ENCODE data around the gene GDPD5.

The GDPD5 gene

DNA sequence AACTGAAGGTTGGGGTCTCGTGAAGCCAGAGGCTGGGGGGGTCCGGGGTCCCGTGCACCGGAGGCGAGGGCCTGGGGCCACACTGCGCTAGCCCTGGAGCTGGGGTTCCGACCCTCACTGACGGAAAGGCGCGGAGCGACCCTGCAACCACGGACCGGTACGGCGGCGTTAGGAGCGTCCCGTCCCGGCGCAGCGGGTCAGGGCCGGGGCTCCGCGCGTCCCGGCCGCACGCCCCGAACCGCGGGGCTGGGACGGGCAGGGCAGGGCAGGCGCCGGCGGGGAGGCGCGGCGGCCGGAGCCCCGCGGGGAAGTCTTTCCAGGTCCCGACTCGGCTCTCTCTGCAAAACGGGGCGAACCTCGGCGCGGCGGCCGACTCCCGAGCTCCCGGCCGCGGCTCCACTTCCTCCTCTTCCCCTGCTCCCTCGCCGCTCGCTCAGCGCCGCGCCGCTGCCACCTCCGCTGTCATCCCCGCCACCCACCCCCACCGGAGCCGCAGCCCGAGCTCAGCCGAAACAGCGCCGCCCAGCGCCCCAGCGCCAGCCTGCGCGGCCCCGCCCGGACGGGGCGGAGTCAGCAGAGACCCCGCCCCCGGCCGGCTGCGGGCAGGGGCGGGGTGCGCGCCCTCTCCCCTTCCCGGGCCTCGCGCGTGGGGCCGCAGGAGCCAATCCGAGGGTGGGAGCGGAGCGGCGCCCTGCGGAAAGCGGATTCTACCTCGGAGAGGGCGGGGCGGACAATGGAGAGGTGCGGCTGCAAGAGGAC lies at the start of gene GDPD5:
TSS of gene GDPD5 (minus strand) at position 509 of the 759 bp plus-strand sequence. CDS start 48,206 bp downstream, outside the sequence.
- peak; percentile 87 to 91 for DNase-seq

- no peak for DNase-seq
These were observed 49.2 kb upstream of the GDPD5 start for GRCh38 chr11:75574698-75575602.

DNA sequence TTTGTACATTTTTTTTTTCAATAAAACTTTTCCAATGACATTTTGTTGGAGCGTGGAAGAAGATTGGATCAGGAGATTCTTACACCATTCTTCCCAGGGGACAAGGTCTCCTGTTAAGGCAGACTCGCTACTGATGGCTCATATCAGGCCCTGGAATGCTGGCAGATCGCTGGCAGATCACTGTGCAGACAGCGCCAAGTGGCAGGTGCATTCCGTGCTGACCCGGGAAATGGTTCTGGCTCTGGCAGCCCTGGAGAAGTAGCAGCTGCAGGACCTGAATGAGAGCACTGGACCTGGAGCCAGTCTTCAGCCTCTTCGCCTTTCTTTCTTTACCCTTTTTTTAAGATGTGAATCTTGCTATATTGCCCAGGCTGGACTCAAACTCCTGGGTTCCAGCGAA lies 47.0 kb upstream of the GDPD5 start:
- no peak for DNase-seq

DNA sequence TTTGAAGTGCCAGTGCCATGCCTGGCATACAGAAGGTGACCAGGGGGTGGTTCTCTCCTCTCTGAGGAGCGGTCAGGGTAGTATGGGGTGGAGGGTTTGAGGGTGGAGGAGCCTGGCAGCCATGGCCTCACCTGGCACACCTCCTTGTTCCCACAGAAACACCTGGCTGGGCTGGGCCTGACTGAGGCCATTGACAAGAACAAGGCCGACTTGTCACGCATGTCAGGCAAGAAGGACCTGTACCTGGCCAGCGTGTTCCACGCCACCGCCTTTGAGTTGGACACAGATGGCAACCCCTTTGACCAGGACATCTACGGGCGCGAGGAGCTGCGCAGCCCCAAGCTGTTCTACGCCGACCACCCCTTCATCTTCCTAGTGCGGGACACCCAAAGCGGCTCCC lies 45.9 kb upstream of the GDPD5 start:
- DNase-seq = no peak

- DNase-seq = no peak
These were observed 44.9 kb upstream of the GDPD5 start for GRCh38 chr11:75570559-75571139.

DNA sequence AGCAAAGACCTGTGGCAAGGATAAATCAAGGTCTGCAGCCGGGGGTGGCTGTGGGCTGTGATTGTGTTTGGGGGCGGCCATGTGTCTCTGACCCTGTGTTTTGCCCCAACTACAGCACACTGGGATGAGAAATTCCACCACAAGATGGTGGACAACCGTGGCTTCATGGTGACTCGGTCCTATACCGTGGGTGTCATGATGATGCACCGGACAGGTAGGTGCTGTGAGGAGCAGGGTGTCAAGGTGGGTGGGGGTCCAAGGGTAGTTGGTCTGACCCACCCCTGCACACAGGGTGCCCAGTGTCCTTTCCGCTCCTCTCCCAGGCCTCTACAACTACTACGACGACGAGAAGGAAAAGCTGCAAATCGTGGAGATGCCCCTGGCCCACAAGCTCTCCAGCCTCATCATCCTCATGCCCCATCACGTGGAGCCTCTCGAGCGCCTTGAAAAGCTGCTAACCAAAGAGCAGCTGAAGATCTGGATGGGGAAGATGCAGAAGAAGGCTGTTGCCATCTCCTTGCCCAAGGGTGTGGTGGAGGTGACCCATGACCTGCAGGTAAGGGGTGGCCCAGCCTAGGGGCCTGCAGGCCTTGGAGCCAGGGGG lies 43.0 kb upstream of the GDPD5 start:
- no peak for DNase-seq

- DNase-seq = no peak
These were observed 42.2 kb upstream of the GDPD5 start for GRCh38 chr11:75567971-75568370.

GRCh38 chr11:75566763-75567279 lies 41.1 kb upstream of the GDPD5 start:
- no peak for DNase-seq

DNA sequence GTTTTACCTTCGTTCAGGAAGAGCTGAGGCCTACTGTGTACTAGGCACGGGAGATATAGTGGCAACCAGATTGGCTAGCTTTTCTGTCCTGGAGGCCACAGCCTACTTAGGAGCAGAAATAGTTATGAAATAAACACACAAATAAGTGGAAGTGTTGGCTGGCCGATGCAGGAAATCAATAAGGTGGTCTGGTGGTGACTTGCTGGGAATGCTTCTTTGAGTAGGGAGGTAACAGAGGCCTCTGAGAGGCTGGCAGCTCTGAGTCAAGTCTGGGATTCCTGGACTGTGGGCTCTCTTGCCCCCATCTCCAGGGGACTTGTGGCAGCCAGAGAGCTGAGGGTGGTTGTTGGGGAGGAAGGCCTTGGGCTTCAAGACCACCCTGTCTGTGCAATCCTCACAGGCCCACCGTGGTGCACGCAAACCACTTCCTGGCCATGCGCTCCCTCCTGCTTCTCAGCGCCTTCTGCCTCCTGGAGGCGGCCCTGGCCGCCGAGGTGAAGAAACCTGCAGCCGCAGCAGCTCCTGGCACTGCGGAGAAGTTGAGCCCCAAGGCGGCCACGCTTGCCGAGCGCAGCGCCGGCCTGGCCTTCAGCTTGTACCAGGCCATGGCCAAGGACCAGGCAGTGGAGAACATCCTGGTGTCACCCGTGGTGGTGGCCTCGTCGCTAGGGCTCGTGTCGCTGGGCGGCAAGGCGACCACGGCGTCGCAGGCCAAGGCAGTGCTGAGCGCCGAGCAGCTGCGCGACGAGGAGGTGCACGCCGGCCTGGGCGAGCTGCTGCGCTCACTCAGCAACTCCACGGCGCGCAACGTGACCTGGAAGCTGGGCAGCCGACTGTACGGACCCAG lies 40.4 kb upstream of the GDPD5 start:
- no peak for DNase-seq

DNA sequence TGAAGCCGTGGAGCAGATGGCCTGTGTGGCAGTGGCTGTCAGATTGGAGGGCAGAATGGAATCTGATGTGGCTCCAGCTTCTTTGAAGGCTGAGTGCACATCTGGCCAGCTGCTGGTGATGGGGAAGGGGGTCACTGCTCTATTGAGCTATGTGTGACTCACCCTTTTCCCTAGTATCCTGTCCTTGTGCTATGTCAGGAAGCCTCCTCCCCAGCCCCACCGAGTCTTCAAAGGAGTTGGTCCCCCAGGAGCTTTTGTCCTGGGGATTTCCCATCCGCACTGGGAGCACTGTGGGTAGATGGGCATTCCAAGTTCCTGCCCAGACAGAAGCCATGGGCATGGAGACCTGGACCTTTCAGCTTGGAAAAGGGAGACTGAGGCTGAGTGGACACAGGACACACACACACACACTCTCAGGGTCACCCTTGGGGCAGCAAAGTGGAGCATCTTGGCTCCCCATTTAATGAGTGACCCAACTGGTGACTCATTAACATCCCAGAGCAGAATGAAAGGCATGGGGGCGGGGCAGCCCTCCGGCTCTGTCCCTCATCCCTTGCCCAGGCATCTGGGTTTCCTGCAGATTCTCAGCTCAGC lies 39.6 kb upstream of the GDPD5 start:
- no peak for DNase-seq

DNA sequence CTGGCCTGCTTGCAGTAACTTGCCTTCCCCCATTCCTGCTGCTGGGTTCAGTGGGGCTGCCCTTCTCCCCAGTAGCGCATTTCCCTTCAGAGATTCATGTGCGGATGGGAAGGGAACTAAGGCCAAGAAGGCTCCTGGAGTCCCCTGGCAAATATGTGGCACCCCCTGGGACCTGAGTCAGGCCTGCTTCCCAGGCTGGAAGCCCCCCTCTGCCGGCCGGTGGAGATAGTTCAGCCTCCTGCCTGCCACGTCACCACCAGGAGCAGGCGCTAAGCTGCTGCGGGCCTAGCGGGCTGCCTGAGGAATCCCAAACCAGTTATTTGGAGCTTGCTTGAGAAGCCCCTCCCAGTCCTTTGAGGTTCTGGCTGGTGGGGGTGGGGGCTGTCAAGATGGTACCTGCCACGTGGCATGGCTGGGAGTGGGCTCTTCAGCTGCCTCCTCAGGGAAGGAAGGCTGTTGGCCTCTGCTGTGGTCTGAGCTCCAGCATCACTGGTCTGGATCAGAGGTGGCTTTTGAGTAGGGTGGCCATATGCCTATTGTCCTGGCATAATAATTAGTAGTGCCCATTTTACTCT lies 38.3 kb upstream of the GDPD5 start:
- no peak for DNase-seq

GRCh38 chr11:75563501-75563977 lies 37.8 kb upstream of the GDPD5 start:
- no peak for DNase-seq

- no peak for DNase-seq
These were observed 37.2 kb upstream of the GDPD5 start for GRCh38 chr11:75562836-75563484.

GRCh38 chr11:75562048-75562835 lies 36.5 kb upstream of the GDPD5 start, which contains the start of gene SERPINH1:
TSS of gene SERPINH1 (plus strand) at chr11:75562253. CDS start at chr11:75566350, 4,097 bp downstream.
- DNase-seq = peak; percentile 84 to 88

DNA sequence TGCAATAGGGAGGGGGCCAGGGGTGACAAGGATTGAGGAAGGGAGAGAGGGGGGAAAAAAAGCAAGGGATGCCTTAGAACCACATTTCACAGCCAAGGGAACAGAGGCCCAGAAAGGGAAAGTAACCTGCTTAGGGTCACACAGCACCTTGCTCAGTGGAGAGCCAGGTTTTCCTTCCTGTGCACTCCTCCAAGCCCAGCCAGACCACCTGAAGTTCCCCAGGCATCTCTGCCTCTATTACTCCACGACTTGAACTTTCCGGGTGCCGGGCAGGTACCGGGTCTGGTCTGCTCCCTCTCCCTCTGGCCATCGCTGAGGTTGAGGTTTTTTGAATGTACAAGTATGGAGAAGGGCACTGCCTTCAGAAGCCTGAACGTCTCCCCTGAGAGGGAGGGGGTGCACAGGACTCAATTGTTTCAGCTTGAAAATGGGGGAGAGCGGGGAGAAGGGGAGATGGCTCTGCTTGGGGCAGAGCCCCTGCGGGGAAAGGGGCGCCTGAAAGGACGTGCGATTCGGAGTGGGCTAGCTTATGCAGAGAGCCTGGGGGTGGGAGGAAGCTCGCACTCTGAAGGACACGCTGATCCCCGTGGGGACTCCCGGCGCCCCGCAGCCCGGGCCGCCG lies 35.8 kb upstream of the GDPD5 start:
- DNase-seq = no peak

GRCh38 chr11:75560644-75561043 lies 34.9 kb upstream of the GDPD5 start:
- no peak for DNase-seq

DNA sequence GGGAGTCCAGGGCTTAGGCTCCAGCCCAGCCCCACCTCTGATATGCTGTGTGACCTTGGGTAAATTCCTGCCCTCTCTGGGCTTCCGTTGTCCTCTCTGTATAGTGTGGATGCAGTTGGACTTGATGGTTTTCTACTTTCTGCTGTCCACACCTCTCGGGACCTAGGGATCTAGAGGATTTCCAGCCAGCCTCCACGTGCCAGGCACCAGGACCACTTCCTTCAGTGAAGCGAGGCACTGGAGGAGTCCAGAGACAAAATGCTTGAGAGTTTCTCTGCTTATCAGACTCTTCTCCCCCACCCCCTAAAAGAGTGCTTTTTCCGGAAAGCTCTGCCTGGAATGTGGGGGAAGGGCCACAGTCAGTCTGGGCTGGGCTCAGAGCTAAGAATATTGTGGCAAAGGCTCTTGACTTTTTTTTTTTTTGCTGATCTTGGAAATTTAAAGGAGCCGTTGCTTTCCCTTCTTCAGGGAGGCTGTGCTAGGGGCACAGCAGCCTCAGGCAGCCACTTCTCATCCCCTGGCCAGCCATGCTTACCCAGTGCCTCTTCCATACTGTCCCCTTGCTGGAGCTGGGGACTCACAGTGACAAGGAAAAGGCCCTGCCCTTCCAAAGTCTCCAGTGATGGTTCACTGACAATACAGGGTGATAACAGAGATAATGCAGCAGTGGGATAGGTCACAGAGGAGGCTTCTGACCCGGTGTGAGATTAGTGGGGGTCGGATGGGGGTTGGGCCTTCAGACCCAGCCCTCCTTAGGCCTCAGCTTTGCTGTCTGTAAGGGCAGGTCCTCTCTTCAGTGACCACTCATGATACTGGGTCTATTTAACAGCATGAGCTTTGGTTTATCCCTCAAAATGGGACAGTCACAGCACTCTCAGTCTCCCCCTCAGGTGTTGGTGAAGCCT lies 33.5 kb upstream of the GDPD5 start:
- no peak for DNase-seq
